Activated CD4-positive, alpha-beta T cell treated with anti-CD3 and anti-CD28 coated beads for 36 hours (primary cell): ENCODE data around the gene ZRANB1. TPM values are rescaled to one million over a fixed set of nuclear protein-coding genes. Genes with fewer than 3 reads are reported as not detected.

Source experiments
- ATAC-seq: fragments of 200-7000 bp; cut with Tn5 transposase; one replicate; pipeline ENCODE4 v1.10.0; 2021; ENCODE audit warnings: mild to moderate bottlenecking, moderate library complexity
- CTCF ChIA-PET: fragments of 350-600 bp; sonication (Branson Sonifier 250); formaldehyde crosslinking; loops from one replicate; lab custom pipeline; 2021; ENCODE audit warnings: antibody characterized with exemption; lab: Charles Lee
- POLR2A ChIA-PET: fragments of 350-600 bp; sonication (Branson Sonifier 250); formaldehyde crosslinking; loops from one replicate; lab custom pipeline; 2021; ENCODE audit warnings: antibody characterized with exemption, inconsistent platforms; lab: Charles Lee
- DNase-seq: peaks from one replicate; pipeline ENCODE4 v3.0.0-alpha.2; 2020
- H3K27ac Mint-ChIP-seq: one replicate; pipeline ENCODE4 v1.8.0; 2021; ENCODE audit warnings: mixed read lengths
- H3K27me3 Mint-ChIP-seq: one replicate; pipeline ENCODE4 v1.8.0; 2021; ENCODE audit warnings: mixed read lengths
- H3K36me3 Mint-ChIP-seq: one replicate; pipeline ENCODE4 v1.8.0; 2021; ENCODE audit warnings: low read depth, mixed read lengths
- H3K4me1 Mint-ChIP-seq: one replicate; pipeline ENCODE4 v1.8.0; 2021; ENCODE audit warnings: mixed read lengths
- H3K4me3 Mint-ChIP-seq: one replicate; pipeline ENCODE4 v1.8.0; 2021; ENCODE audit warnings: mild to moderate bottlenecking, moderate library complexity, mixed read lengths
- H3K9me3 Mint-ChIP-seq: one replicate; pipeline ENCODE4 v1.8.0; 2021; ENCODE audit warnings: low read depth, mixed read lengths
- intact Hi-C, 2 experiments: fragments of 100-400 bp; cut with DNase I in 1 of 2; cut with micrococcal nuclease in 1 of 2; formaldehyde crosslinking; loops; one replicate each; pipeline versions ENCODE4 v1.14.2 to v1.15.1; 2022 to 2024; cut with DNase I, micrococcal nuclease
- total RNA-seq, 2 experiments: library from RNA; stranded (reverse); gene quantifications; one replicate each; pipeline ENCODE4 v1.2.3, GENCODE V29; 2021

The ZRANB1 gene
- total RNA-seq, 2 experiments from 2014 or later, result 8.4 to 10.4 TPM

GRCh38 chr10:125016123-125016522, 74.2 kb downstream of the ZRANB1 start:
- no peaks in the 10 kb centered on the region for H3K9me3 Mint-ChIP-seq
- no peak overlapping the region for H3K27ac Mint-ChIP-seq
- POLR2A ChIA-PET, result no interaction called here
- ATAC-seq (no peak), DNase-seq (no peak)
- CTCF ChIA-PET, result no interaction called here
- no peak overlapping the region for H3K4me3 Mint-ChIP-seq
- no peaks in the 10 kb centered on the region for H3K36me3 Mint-ChIP-seq
- intact Hi-C loops, result no loop called here
- peaks cover 2% of the 10 kb centered on the region for H3K27me3 Mint-ChIP-seq
- H3K4me1 Mint-ChIP-seq, result no peaks in the 10 kb centered on the region

- intact Hi-C loops, result no loop called here
- no peak overlapping the region for H3K27ac Mint-ChIP-seq
- H3K4me3 Mint-ChIP-seq, result no peak overlapping the region
- H3K27me3 Mint-ChIP-seq, result peaks cover 2% of the 10 kb centered on the region
- CTCF ChIA-PET, result interaction anchor here (0.9 kb wide), 1 partner anchor 24 kb away, joined by 5 read pairs; no protein-coding TSS in a partner anchor
- ATAC-seq (no peak), DNase-seq (no peak)
- H3K9me3 Mint-ChIP-seq, result no peaks in the 10 kb centered on the region
- no peaks in the 10 kb centered on the region for H3K36me3 Mint-ChIP-seq
- POLR2A ChIA-PET, result no interaction called here
- no peaks in the 10 kb centered on the region for H3K4me1 Mint-ChIP-seq
These were observed 74.8 kb downstream of the ZRANB1 start for GRCh38 chr10:125016611-125017202.

GRCh38 chr10:125017547-125018298, 75.8 kb downstream of the ZRANB1 start:
- ATAC-seq, result no peak
- H3K4me1 Mint-ChIP-seq, result no peaks in the 10 kb centered on the region
- H3K9me3 Mint-ChIP-seq, result no peaks in the 10 kb centered on the region
- no peaks in the 10 kb centered on the region for H3K36me3 Mint-ChIP-seq
- no peak for DNase-seq
- intact Hi-C loops, result no loop called here
- ChIA-PET POLR2A (no interaction called here), CTCF (interaction anchor here (0.9 kb wide), 1 partner anchor 25 kb away, joined by 5 read pairs; no protein-coding TSS in a partner anchor)
- no peak overlapping the region for H3K4me3 Mint-ChIP-seq
- peaks cover 2% of the 10 kb centered on the region for H3K27me3 Mint-ChIP-seq
- H3K27ac Mint-ChIP-seq, result no peak overlapping the region

- DNase-seq, result no peak
- Mint-ChIP-seq H3K27ac (no peak overlapping the region), H3K36me3 (no peaks in the 10 kb centered on the region), H3K27me3 (peaks cover 2% of the 10 kb centered on the region), H3K4me3 (no peak overlapping the region), H3K4me1 (no peaks in the 10 kb centered on the region), H3K9me3 (no peaks in the 10 kb centered on the region)
- ChIA-PET POLR2A (no interaction called here), CTCF (no interaction called here)
- intact Hi-C loops, result no loop called here
- ATAC-seq, result no peak
These were observed 76.7 kb downstream of the ZRANB1 start for GRCh38 chr10:125018576-125019143.

- POLR2A ChIA-PET, result no interaction called here
- H3K27ac Mint-ChIP-seq, result no peak overlapping the region
- no peaks in the 10 kb centered on the region for H3K4me1 Mint-ChIP-seq
- H3K9me3 Mint-ChIP-seq, result no peaks in the 10 kb centered on the region
- intact Hi-C loops, result no loop called here
- no peaks in the 10 kb centered on the region for H3K36me3 Mint-ChIP-seq
- no peak overlapping the region for H3K4me3 Mint-ChIP-seq
- H3K27me3 Mint-ChIP-seq, result peaks cover 2% of the 10 kb centered on the region
- CTCF ChIA-PET, result no interaction called here
- ATAC-seq (no peak), DNase-seq (no peak)
These were observed 78.5 kb downstream of the ZRANB1 start for GRCh38 chr10:125020386-125020785.

GRCh38 chr10:125020871-125021270, 78.9 kb downstream of the ZRANB1 start:
- intact Hi-C loops, result no loop called here
- no peak overlapping the region for H3K27ac Mint-ChIP-seq
- CTCF ChIA-PET, result no interaction called here

GRCh38 chr10:125021686-125022344, 79.9 kb downstream of the ZRANB1 start:
- Mint-ChIP-seq H3K27me3 (no peaks in the 10 kb centered on the region), H3K36me3 (no peaks in the 10 kb centered on the region), H3K9me3 (no peaks in the 10 kb centered on the region), H3K4me3 (no peak overlapping the region), H3K27ac (no peak overlapping the region), H3K4me1 (no peaks in the 10 kb centered on the region)
- ChIA-PET CTCF (no interaction called here), POLR2A (no interaction called here)
- ATAC-seq (no peak), DNase-seq (no peak)
- intact Hi-C loops, result no loop called here

More at GRCh38 chr10:125020871-125021270, 78.9 kb downstream of the ZRANB1 start:
- Mint-ChIP-seq H3K9me3 (no peaks in the 10 kb centered on the region), H3K36me3 (no peaks in the 10 kb centered on the region), H3K4me3 (no peak overlapping the region), H3K4me1 (no peaks in the 10 kb centered on the region), H3K27me3 (no peaks in the 10 kb centered on the region)
- POLR2A ChIA-PET, result no interaction called here
- ATAC-seq (no peak), DNase-seq (no peak)

- intact Hi-C loops, result no loop called here
- Mint-ChIP-seq H3K4me1 (no peaks in the 10 kb centered on the region), H3K9me3 (no peaks in the 10 kb centered on the region), H3K27ac (no peak overlapping the region), H3K4me3 (no peak overlapping the region), H3K27me3 (no peaks in the 10 kb centered on the region), H3K36me3 (no peaks in the 10 kb centered on the region)
- DNase-seq, result no peak
- ChIA-PET POLR2A (no interaction called here), CTCF (no interaction called here)
- no peak for ATAC-seq
These were observed 80.7 kb downstream of the ZRANB1 start for GRCh38 chr10:125022671-125023070.

GRCh38 chr10:125023255-125023654, 81.3 kb downstream of the ZRANB1 start:
- Mint-ChIP-seq H3K9me3 (no peaks in the 10 kb centered on the region), H3K27ac (no peak overlapping the region), H3K27me3 (no peaks in the 10 kb centered on the region), H3K4me1 (no peaks in the 10 kb centered on the region), H3K36me3 (no peaks in the 10 kb centered on the region), H3K4me3 (no peak overlapping the region)
- intact Hi-C loops, result no loop called here
- POLR2A ChIA-PET, result no interaction called here
- DNase-seq (no peak), ATAC-seq (no peak)
- CTCF ChIA-PET, result no interaction called here

GRCh38 chr10:125023862-125024496, 82.1 kb downstream of the ZRANB1 start:
- ATAC-seq (no peak), DNase-seq (no peak)
- Mint-ChIP-seq H3K36me3 (no peaks in the 10 kb centered on the region), H3K9me3 (no peaks in the 10 kb centered on the region), H3K27ac (no peak overlapping the region), H3K4me3 (no peak overlapping the region), H3K4me1 (no peaks in the 10 kb centered on the region), H3K27me3 (no peaks in the 10 kb centered on the region)
- POLR2A ChIA-PET, result no interaction called here
- intact Hi-C loops, result no loop called here
- CTCF ChIA-PET, result no interaction called here

- DNase-seq (no peak), ATAC-seq (no peak)
These were observed 82.7 kb downstream of the ZRANB1 start for GRCh38 chr10:125024497-125025234.

More at GRCh38 chr10:125024497-125025234, 82.7 kb downstream of the ZRANB1 start:
- H3K4me3 Mint-ChIP-seq, result no peak overlapping the region
- H3K9me3 Mint-ChIP-seq, result no peaks in the 10 kb centered on the region
- intact Hi-C loops, result no loop called here
- no peaks in the 10 kb centered on the region for H3K27me3 Mint-ChIP-seq
- ChIA-PET CTCF (no interaction called here), POLR2A (no interaction called here)
- H3K36me3 Mint-ChIP-seq, result no peaks in the 10 kb centered on the region
- H3K27ac Mint-ChIP-seq, result no peak overlapping the region
- no peaks in the 10 kb centered on the region for H3K4me1 Mint-ChIP-seq
